ENCODE results near the gene GATA5.

- no peak for TF ChIP-seq CTCF (conservative IDR thresholded peaks at IDR 0.05; ENCODE audit: low read depth, low read length)
- no peak for TF ChIP-seq EZH2 (IDR thresholded peaks at IDR 0.05; ENCODE audit: low read length, unreplicated experiment)
- TF ChIP-seq EZH2phosphoT487 (IDR thresholded peaks at IDR 0.05; ENCODE audit: borderline replicate concordance, low read length): no peak
Measured at GRCh38 chr20:62503401-62504178, 27.8 kb upstream of the GATA5 start.
